Measurements from ENCODE around the gene RAB26.

DNA sequence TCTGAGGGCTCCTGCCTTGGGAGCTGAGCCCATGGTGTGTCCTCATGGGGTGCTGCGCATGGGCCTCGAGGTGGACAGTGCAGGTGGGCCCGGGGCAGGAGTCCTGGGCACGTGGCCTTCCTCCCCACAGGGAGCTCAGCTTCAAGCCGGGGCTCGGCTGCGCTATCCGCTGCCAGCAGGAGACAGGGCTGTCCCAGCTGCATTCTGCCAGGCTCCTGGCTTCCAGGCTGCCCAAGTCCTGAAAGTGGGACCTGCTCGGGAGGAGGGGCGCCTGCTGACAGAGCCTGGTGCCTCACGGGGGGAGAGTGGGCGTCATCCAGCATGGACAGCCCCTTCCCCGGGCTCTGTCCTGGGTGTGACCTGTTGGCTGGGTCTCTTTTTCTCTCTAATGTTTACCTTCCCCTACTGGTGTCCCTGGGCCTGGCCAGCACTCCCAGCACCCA is 14.3 kb downstream of the RAB26 start:
- TF ChIP-seq GATA2 (IDR thresholded peaks at IDR 0.05; ENCODE audit: low read depth, low read length) (no peak), GATA3 (IDR thresholded peaks at IDR 0.05; ENCODE audit: low read depth, low read length) (no peak)

Data from SH-SY5Y (cell line).